AG04450 (cell line): ENCODE measurements around the gene HEATR9. TPM values are rescaled to one million over a fixed set of nuclear protein-coding genes. Genes with fewer than 3 reads are reported as not detected.
"Not testable (repeated sequence)": the region's sequence is repeated elsewhere in the genome, so short reads cannot be mapped to it uniquely, and the experiment has no call there.

Experiments
- CTCF ChIA-PET: fragments of 300-600, 350-600 bp; formaldehyde crosslinking; extraction: SDS; loops from one replicate; lab custom pipeline; 2022; ENCODE audit warnings: antibody characterized with exemption, inconsistent platforms; lab: Charles Lee
- POLR2A ChIA-PET: fragments of 350-600 bp; formaldehyde crosslinking; extraction: SDS; loops from one replicate; lab custom pipeline; 2021; ENCODE audit warnings: antibody characterized with exemption, inconsistent platforms; lab: Yijun Ruan, JAX
- DNase-seq: peaks from one replicate; pipeline ENCODE4 v3.0.0-alpha.2; 2011; ENCODE audit warnings: low read depth, low spot score
- H3K27ac ChIP-seq: one replicate; pipeline ENCODE4 v1.5.1; 2012; ENCODE audit warnings: low read depth, low read length, control low read depth
- H3K27me3 ChIP-seq: one replicate; pipeline ENCODE4 v1.6.0; 2012; ENCODE audit warnings: low read length; ENCODE audit not compliant: control insufficient read depth, insufficient read depth
- H3K4me3 ChIP-seq: 2 replicates; pipeline ENCODE4 v1.5.1; 2011; ENCODE audit warnings: mild to moderate bottlenecking, low read depth, low read length, control low read depth
- H3K9me3 ChIP-seq: 2 replicates; pipeline ENCODE4 v1.5.1; 2012; ENCODE audit warnings: low read length; ENCODE audit not compliant: control insufficient read depth, insufficient read depth
- CTCF ChIP-seq: IDR thresholded peaks from 2 replicates; pipeline ENCODE4 v1.5.1; 2011; ENCODE audit warnings: low read depth, low read length, control low read depth, inconsistent platforms
- polyA plus RNA-seq: library from polyadenylated mRNA; depleted of rRNA; stranded (reverse); fragments of >200 nt; gene quantifications from 2 replicates; pipeline ENCODE4 v1.2.3, GENCODE V29; 2011

The HEATR9 gene
- polyA plus RNA-seq, 1 experiment: not detected

DNA sequence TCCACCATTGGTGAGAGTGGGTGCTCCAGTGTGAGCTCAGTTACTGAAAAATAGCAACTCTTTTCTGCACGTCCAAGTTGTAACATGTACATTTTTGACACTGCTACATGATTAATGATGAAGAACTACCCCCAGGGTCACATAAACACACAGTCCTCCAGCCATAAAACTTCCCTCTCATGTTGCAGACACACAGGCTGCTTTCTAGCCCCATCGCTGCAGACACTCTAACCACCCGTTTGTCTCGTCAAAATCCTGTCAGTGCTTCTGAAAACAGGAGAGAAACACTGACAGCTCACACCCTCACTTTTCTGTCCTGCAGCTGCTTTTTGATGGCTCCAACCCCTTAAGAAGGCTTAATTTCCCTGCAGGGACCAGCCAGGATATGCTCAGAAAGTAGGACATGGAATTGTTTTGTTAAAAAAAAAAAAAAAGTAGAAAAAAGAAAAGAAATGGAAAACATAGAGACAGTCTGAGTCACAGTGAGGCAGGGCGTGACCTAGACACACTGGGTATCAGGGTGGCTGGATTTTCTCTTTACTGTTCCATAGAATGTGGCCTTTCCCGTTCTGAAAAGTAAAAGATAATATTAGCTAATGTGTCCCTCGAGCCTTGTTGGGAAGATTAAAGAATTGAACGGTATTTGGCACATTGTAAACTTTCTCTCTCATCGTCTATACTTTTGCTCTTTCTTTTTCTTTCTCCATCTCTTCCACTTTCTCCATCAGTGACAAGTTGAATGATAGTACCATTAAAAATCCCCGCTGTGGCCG, 32.2 kb upstream of the HEATR9 start:
- H3K4me3 ChIP-seq: no peak overlapping the region
- H3K27me3 ChIP-seq: peaks cover 2% of the 10 kb centered on the region
- ChIA-PET CTCF (no interaction called here), POLR2A (interaction anchor here (0.6 kb wide), 1 partner anchor 645 kb away, joined by 4 read pairs; no protein-coding TSS in a partner anchor)
- no peak overlapping the region for H3K27ac ChIP-seq
- no peaks in the 10 kb centered on the region for H3K9me3 ChIP-seq
- no peak for DNase-seq
- TF ChIP-seq CTCF: no peak

GRCh38 chr17:35900280-35900679, 31.6 kb upstream of the HEATR9 start:
- ChIA-PET POLR2A (interaction anchor here (0.6 kb wide), 1 partner anchor 645 kb away, joined by 4 read pairs; no protein-coding TSS in a partner anchor), CTCF (no interaction called here)
- no peak for TF ChIP-seq CTCF
- DNase-seq: no peak
- Histone ChIP-seq H3K4me3 (no peak overlapping the region), H3K27me3 (peaks cover 2% of the 10 kb centered on the region), H3K9me3 (no peaks in the 10 kb centered on the region), H3K27ac (no peak overlapping the region)

GRCh38 chr17:35898283-35899070, 29.8 kb upstream of the HEATR9 start:
- no peak overlapping the region for H3K27ac ChIP-seq

GRCh38 chr17:35897772-35898171, 29.1 kb upstream of the HEATR9 start:
- DNase-seq, H3K27me3 ChIP-seq, POLR2A ChIA-PET, H3K4me3 ChIP-seq, H3K27ac ChIP-seq, H3K9me3 ChIP-seq: not testable (repeated sequence)
- CTCF ChIA-PET: interaction anchor here (0.7 kb wide), 1 partner anchor 78 kb away, joined by 3 read pairs; no protein-coding TSS in a partner anchor

More at GRCh38 chr17:35898283-35899070, 29.8 kb upstream of the HEATR9 start:
- no peak for TF ChIP-seq CTCF
- Histone ChIP-seq H3K27me3 (peaks cover 2% of the 10 kb centered on the region), H3K9me3 (no peaks in the 10 kb centered on the region), H3K4me3 (no peak overlapping the region)
- ChIA-PET CTCF (no interaction called here), POLR2A (no interaction called here)
- DNase-seq: no peak

GRCh38 chr17:35895636-35896587, 27.2 kb upstream of the HEATR9 start:
- no peak for DNase-seq
- CTCF ChIA-PET: no interaction called here
- no peak for TF ChIP-seq CTCF
- no peak overlapping the region for H3K27ac ChIP-seq
- H3K27me3 ChIP-seq: peaks cover 2% of the 10 kb centered on the region
- POLR2A ChIA-PET: no interaction called here
- no peaks in the 10 kb centered on the region for H3K9me3 ChIP-seq
- no peak overlapping the region for H3K4me3 ChIP-seq
